Gastrocnemius medialis (tissue), 4 donors: ENCODE data around the gene UBR4. TPM values are rescaled to one million over a fixed set of nuclear protein-coding genes. Genes with fewer than 3 reads are reported as not detected.

Experiments used
- ATAC-seq, 2 donors: fragments of 150-250 bp; one replicate each; pipeline ENCODE4 v1.9.1; 2016
- DNase-seq, 2 donors: peaks; one replicate each; pipeline ENCODE4 v3.0.0-alpha.2; 2019
- H3K27ac ChIP-seq, 4 donors: fragments of 200-600 bp; sonication (generic); 1 replicate in 1 of 4; 2 replicates in 3 of 4; pipeline ENCODE4 v1.5.1; 2016 to 2018; ENCODE audit warnings: mild to moderate bottlenecking in 2 of 4, moderate library complexity in 1 of 4
- H3K27me3 ChIP-seq, 3 donors: fragments of 200-600 bp; sonication (generic) in 2 of 3; 1 replicate in 1 of 3; 2 replicates in 2 of 3; pipeline versions ENCODE4 v1.5.1 to v1.6.0; 2016 to 2019; ENCODE audit warnings: mild to moderate bottlenecking in 1 of 3, moderate library complexity in 1 of 3
- H3K36me3 ChIP-seq, 2 donors: fragments of 200-600 bp; sonication (generic) in 1 of 2; one replicate each; pipeline ENCODE4 v1.5.1; 2017 to 2018
- H3K4me1 ChIP-seq, 2 donors: fragments of 200-600 bp; sonication (generic) in 1 of 2; one replicate each; pipeline ENCODE4 v1.5.1; 2016 to 2017; ENCODE audit warnings: mild to moderate bottlenecking in 2 of 2
- H3K4me3 ChIP-seq, 4 donors: fragments of 200-600 bp; sonication (generic) in 3 of 4; 1 replicate in 1 of 4; 2 replicates in 3 of 4; pipeline ENCODE4 v1.5.1; 2016 to 2019; ENCODE audit warnings: mild to moderate bottlenecking in 2 of 4
- H3K9me3 ChIP-seq, 3 donors: fragments of 200-600 bp; sonication (generic) in 2 of 3; 1 replicate in 1 of 3; 2 replicates in 2 of 3; pipeline ENCODE4 v1.5.1; 2016 to 2019
- CTCF ChIP-seq, 5 experiments: fragments of 450-650 bp in 3 of 5; fragments of 200-600 bp in 2 of 5; sonication (generic) in 2 of 5; IDR thresholded peaks in 4 of 5; conservative IDR thresholded peaks in 1 of 5; 1 replicate in 4 of 5; 2 replicates in 1 of 5; pipeline ENCODE4 v1.5.1; 2016 to 2019; ENCODE audit warnings: antibody characterized with exemption in 5 of 5, mild to moderate bottlenecking in 3 of 5, moderate library complexity in 3 of 5
- POLR2A ChIP-seq, 2 donors: fragments of 450-650 bp; IDR thresholded peaks; one replicate each; pipeline ENCODE4 v1.6.1; 2017; ENCODE audit warnings: antibody characterized with exemption in 2 of 2, mild to moderate bottlenecking in 2 of 2, moderate library complexity in 2 of 2
- in situ Hi-C, 4 donors: fragments of 200-750 bp; cut with MboI; loops; one replicate each; pipeline versions ENCODE4 v1.15.0 to v1.8.0; 2017; ENCODE audit warnings: low sequenced_read_pairs in 4 of 4
- intact Hi-C: fragments of 100-400 bp; cut with DNase I; formaldehyde crosslinking; loops from one replicate; pipeline ENCODE4 v1.15.1; 2023; ENCODE audit warnings: low total_unique reads
- total RNA-seq, 4 donors: library from RNA; depleted of rRNA; stranded (reverse); fragments of >200 nt; gene quantifications; one replicate each; pipeline versions ENCODE4 v1.1.0 to v1.2.3, GENCODE V29; 2016

Gene UBR4
- total RNA-seq, 4 donors from 2014 or later, result 156 to 293 (median 197) TPM

GRCh38 chr1:19040010-19040680 is 169.9 kb downstream of the UBR4 start:
- H3K4me3 ChIP-seq, result no peak overlapping the region
- TF ChIP-seq CTCF (IDR thresholded peaks at IDR 0.05 in 4 of 5, conservative IDR thresholded peaks at IDR 0.05 in 1 of 5) (no peak), POLR2A (IDR thresholded peaks at IDR 0.05) (no peak)
- intact Hi-C loops (no loop called here), in situ Hi-C loops (no loop called here)
- peaks cover 14 to 21% (median 19%) of the 10 kb centered on the region in 3 donors for H3K27me3 ChIP-seq
- no peaks in the 10 kb centered on the region for H3K9me3 ChIP-seq
- H3K36me3 ChIP-seq, result no peaks in the 10 kb centered on the region
- peaks cover 0 to 5% of the 10 kb centered on the region in 2 donors for H3K4me1 ChIP-seq
- ATAC-seq (no peak), DNase-seq (no peak)
- H3K27ac ChIP-seq, result no peak overlapping the region

DNA sequence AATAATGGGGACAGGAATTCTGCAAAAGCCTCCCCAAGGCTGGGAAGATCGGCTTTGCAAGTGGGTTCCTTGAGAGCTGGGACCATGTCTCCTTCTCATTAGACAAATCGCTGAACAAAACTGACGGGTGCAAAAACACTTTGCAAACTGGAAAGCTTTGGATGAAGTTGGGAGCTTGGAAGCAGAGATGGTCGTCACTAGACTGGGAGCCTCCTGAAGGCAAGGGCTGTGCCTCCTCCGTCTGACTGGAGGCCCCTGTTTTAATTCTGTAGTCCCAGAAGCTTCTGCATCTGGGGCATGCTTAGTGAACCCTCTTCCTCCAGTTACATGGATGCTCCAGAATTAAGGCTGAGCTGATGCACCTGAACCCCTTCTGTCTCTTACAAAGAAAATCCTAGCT is 171.3 kb downstream of the UBR4 start:
- Histone ChIP-seq H3K36me3 (no peaks in the 10 kb centered on the region), H3K27me3 (peaks cover 12 to 17% (median 17%) of the 10 kb centered on the region in 3 donors), H3K27ac (no peak overlapping the region), H3K9me3 (no peaks in the 10 kb centered on the region), H3K4me1 (peaks cover 0 to 5% of the 10 kb centered on the region in 2 donors), H3K4me3 (no peak overlapping the region)
- in situ Hi-C loops (no loop called here), intact Hi-C loops (no loop called here)
- no peak for DNase-seq
- TF ChIP-seq POLR2A (IDR thresholded peaks at IDR 0.05) (no peak), CTCF (IDR thresholded peaks at IDR 0.05 in 4 of 5, conservative IDR thresholded peaks at IDR 0.05 in 1 of 5) (no peak)
- no peak for ATAC-seq

GRCh38 chr1:19038096-19038495 is 172.0 kb downstream of the UBR4 start:
- in situ Hi-C loops, result no loop called here
- Histone ChIP-seq H3K36me3 (no peaks in the 10 kb centered on the region), H3K9me3 (no peaks in the 10 kb centered on the region), H3K4me3 (no peak overlapping the region), H3K27me3 (peaks cover 11 to 15% (median 12%) of the 10 kb centered on the region in 3 donors), H3K27ac (no peak overlapping the region), H3K4me1 (peaks cover 0 to 5% of the 10 kb centered on the region in 2 donors)
- TF ChIP-seq POLR2A (IDR thresholded peaks at IDR 0.05) (no peak), CTCF (IDR thresholded peaks at IDR 0.05 in 4 of 5, conservative IDR thresholded peaks at IDR 0.05 in 1 of 5) (no peak)
- ATAC-seq (no peak), DNase-seq (no peak)
- intact Hi-C loops, result no loop called here

DNA sequence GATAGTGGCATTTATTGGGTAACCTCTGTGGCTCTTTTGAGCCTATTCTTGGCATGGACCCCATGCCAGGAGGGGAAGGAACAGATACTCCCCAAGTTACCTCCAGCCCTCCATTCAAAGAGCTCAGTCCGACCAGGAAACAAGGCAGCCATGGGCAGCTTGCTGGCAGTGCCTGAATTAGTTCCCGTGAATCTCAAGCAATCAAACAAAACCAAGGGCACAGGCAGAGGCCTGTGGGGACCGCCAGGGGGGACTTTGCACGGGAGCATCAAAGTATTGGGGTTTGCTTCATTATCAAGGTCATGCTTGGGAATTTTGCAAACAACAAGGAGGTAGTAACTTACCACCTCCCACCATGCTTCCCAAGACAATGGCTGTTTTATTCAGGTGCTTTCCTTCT is 172.4 kb downstream of the UBR4 start:
- no peaks in the 10 kb centered on the region for H3K9me3 ChIP-seq
- no peaks in the 10 kb centered on the region for H3K36me3 ChIP-seq
- H3K4me1 ChIP-seq, result peaks cover 0 to 5% of the 10 kb centered on the region in 2 donors
- peaks cover 7 to 10% (median 8%) of the 10 kb centered on the region in 3 donors for H3K27me3 ChIP-seq
- intact Hi-C loops, result no loop called here
- ATAC-seq, result no peak
- in situ Hi-C loops, result no loop called here
- no peak overlapping the region for H3K4me3 ChIP-seq
- H3K27ac ChIP-seq, result no peak overlapping the region
- DNase-seq, result no peak
- TF ChIP-seq CTCF (IDR thresholded peaks at IDR 0.05 in 4 of 5, conservative IDR thresholded peaks at IDR 0.05 in 1 of 5) (no peak), POLR2A (IDR thresholded peaks at IDR 0.05) (no peak)
